Chondrocyte (in vitro differentiated cells): ENCODE results near the gene PRAC2. TPM values are rescaled to one million over a fixed set of nuclear protein-coding genes. Genes with fewer than 3 reads are reported as not detected.

Experiments used
- DNase-seq: peaks from one replicate; pipeline ENCODE4 v3.0.0; 2021; ENCODE audit warnings: mixed read lengths, low spot score
- H3K27ac Mint-ChIP-seq: one replicate; pipeline ENCODE4 v1.8.0; 2021; ENCODE audit warnings: mild to moderate bottlenecking, moderate library complexity, mixed read lengths; ENCODE audit not compliant: unreplicated experiment
- H3K27me3 Mint-ChIP-seq: 2 replicates; pipeline ENCODE4 v1.8.0; 2021; ENCODE audit warnings: low read depth, mixed read lengths
- H3K36me3 Mint-ChIP-seq: 2 replicates; pipeline ENCODE4 v1.8.0; 2021; ENCODE audit warnings: low read depth, mixed read lengths
- H3K4me1 Mint-ChIP-seq: 2 replicates; pipeline ENCODE4 v1.8.0; 2021; ENCODE audit warnings: low read depth, mild to moderate bottlenecking, mixed read lengths
- H3K4me3 Mint-ChIP-seq: one replicate; pipeline ENCODE4 v1.8.0; 2021; ENCODE audit warnings: mild to moderate bottlenecking, moderate library complexity, mixed read lengths; ENCODE audit not compliant: unreplicated experiment
- H3K9me3 Mint-ChIP-seq: 2 replicates; pipeline ENCODE4 v1.8.0; 2021; ENCODE audit warnings: low read depth, mixed read lengths
- CTCF ChIP-seq: fragments of 200-600 bp; sonication (generic); IDR thresholded peaks from 2 replicates; pipeline ENCODE4 v1.5.0; 2021; ENCODE audit warnings: antibody characterized with exemption, mild to moderate bottlenecking, moderate library complexity
- total RNA-seq: library from RNA; stranded (reverse); gene quantifications from 3 replicates; pipeline ENCODE4 v1.2.1, GENCODE V29; 2021

The PRAC2 gene
- total RNA-seq, 1 donor from 2014 or later: not detected

GRCh38 chr17:48746916-48747444, 24.0 kb downstream of the PRAC2 start:
- no peak for TF ChIP-seq CTCF
- H3K4me1 Mint-ChIP-seq: no peaks in the 10 kb centered on the region
- no peak for DNase-seq
- no peak overlapping the region for H3K4me3 Mint-ChIP-seq
- H3K27me3 Mint-ChIP-seq: peaks cover 84% of the 10 kb centered on the region
- H3K27ac Mint-ChIP-seq: no peak overlapping the region
- H3K9me3 Mint-ChIP-seq: no peaks in the 10 kb centered on the region
- no peaks in the 10 kb centered on the region for H3K36me3 Mint-ChIP-seq

GRCh38 chr17:48747445-48748363, 24.7 kb downstream of the PRAC2 start:
- Mint-ChIP-seq H3K4me3 (no peak overlapping the region), H3K27me3 (peaks cover 82% of the 10 kb centered on the region), H3K36me3 (no peaks in the 10 kb centered on the region), H3K9me3 (no peaks in the 10 kb centered on the region), H3K4me1 (no peaks in the 10 kb centered on the region), H3K27ac (no peak overlapping the region)
- no peak for TF ChIP-seq CTCF
- DNase-seq: no peak

- H3K36me3 Mint-ChIP-seq: no peaks in the 10 kb centered on the region
- peaks cover 82% of the 10 kb centered on the region for H3K27me3 Mint-ChIP-seq
- TF ChIP-seq CTCF: no peak
- no peak overlapping the region for H3K4me3 Mint-ChIP-seq
- no peaks in the 10 kb centered on the region for H3K9me3 Mint-ChIP-seq
- DNase-seq: no peak
- no peak overlapping the region for H3K27ac Mint-ChIP-seq
- H3K4me1 Mint-ChIP-seq: no peaks in the 10 kb centered on the region
Observed at GRCh38 chr17:48748718-48749566, 26.0 kb downstream of the PRAC2 start.

GRCh38 chr17:48749621-48750553, 26.9 kb downstream of the PRAC2 start:
- Mint-ChIP-seq H3K9me3 (no peaks in the 10 kb centered on the region), H3K27me3 (peaks cover 84% of the 10 kb centered on the region), H3K4me1 (no peaks in the 10 kb centered on the region), H3K27ac (no peak overlapping the region), H3K4me3 (no peak overlapping the region), H3K36me3 (no peaks in the 10 kb centered on the region)
- TF ChIP-seq CTCF: no peak
- no peak for DNase-seq
